ENCODE data around the gene IKZF2.

Gene IKZF2

DNA sequence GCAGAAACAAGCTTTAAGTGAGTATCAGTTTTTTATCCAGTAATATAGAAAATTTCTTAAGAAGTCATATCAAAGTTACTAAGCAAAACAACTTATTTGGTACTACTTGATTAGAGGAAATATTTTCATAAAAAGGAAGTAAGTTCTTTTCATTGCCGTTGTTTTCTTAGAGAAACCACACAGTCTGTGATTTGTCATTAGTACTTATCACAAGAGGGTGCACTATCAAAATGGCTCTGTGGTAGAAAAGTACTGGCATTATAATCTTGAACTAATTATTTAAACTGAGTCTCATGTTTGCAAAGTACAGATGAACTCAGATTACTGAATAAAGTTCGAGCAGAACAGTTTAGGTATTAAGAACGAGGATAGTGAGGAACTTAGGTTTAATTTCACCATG lies 93.4 kb downstream of the IKZF2 start:
- H3K4me1 Mint-ChIP-seq, result no peaks in the 10 kb centered on the region
- H3K27me3 Mint-ChIP-seq (ENCODE audit: low read depth), result no peaks in the 10 kb centered on the region
- H3K4me3 Mint-ChIP-seq, result no peak overlapping the region
- H3K36me3 Mint-ChIP-seq (ENCODE audit: low read depth), result no peaks in the 10 kb centered on the region
- TF ChIP-seq, protein P1, sequence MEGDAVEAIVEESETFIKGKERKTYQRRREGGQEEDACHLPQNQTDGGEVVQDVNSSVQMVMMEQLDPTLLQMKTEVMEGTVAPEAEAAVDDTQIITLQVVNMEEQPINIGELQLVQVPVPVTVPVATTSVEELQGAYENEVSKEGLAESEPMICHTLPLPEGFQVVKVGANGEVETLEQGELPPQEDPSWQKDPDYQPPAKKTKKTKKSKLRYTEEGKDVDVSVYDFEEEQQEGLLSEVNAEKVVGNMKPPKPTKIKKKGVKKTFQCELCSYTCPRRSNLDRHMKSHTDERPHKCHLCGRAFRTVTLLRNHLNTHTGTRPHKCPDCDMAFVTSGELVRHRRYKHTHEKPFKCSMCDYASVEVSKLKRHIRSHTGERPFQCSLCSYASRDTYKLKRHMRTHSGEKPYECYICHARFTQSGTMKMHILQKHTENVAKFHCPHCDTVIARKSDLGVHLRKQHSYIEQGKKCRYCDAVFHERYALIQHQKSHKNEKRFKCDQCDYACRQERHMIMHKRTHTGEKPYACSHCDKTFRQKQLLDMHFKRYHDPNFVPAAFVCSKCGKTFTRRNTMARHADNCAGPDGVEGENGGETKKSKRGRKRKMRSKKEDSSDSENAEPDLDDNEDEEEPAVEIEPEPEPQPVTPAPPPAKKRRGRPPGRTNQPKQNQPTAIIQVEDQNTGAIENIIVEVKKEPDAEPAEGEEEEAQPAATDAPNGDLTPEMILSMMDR (IDR thresholded peaks at IDR 0.05; ENCODE audit: unreplicated experiment in 3 of 3), result no peak
- no peaks in the 10 kb centered on the region for H3K9me3 Mint-ChIP-seq
- H3K27ac Mint-ChIP-seq, result peak overlapping the region in 1 of 3 experiments; percentile 63

DNA sequence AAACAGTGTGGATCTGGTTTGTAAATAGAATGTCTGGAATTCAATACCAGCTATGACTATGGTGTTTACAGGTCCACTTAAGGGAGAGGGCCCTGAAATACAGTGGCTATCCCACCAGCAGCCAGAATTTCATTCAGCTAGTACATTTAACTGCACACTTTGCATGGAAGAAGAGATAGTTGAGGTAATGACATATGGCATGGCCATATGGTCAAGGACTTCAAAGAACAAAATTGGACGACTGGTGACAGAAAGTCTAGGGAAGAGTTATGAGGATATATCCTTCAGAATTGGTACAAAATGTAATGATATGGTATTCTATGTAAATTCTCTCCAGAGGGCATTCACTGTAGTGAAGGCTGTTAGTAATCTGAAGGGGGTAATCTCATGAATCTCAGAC lies 105.0 kb downstream of the IKZF2 start:
- H3K27ac Mint-ChIP-seq, result no peak overlapping the region
- no peaks in the 10 kb centered on the region for H3K4me1 Mint-ChIP-seq
- H3K36me3 Mint-ChIP-seq (ENCODE audit: low read depth), result no peaks in the 10 kb centered on the region
- H3K9me3 Mint-ChIP-seq, result peaks cover 2% of the 10 kb centered on the region
- no peaks in the 10 kb centered on the region for H3K27me3 Mint-ChIP-seq (ENCODE audit: low read depth)
- no peak overlapping the region for H3K4me3 Mint-ChIP-seq
- TF ChIP-seq, protein P1 (IDR thresholded peaks at IDR 0.05; ENCODE audit: unreplicated experiment in 3 of 3), result no peak

- TF ChIP-seq, protein P1 (IDR thresholded peaks at IDR 0.05; ENCODE audit: unreplicated experiment in 3 of 3), result no peak
- Mint-ChIP-seq H3K4me1 (no peaks in the 10 kb centered on the region), H3K9me3 (peaks cover 2% of the 10 kb centered on the region), H3K4me3 (no peak overlapping the region), H3K36me3 (ENCODE audit: low read depth) (no peaks in the 10 kb centered on the region), H3K27ac (no peak overlapping the region), H3K27me3 (ENCODE audit: low read depth) (no peaks in the 10 kb centered on the region)
Measured at GRCh38 chr2:213043566-213043965, 107.8 kb downstream of the IKZF2 start.

- H3K4me1 Mint-ChIP-seq, result no peaks in the 10 kb centered on the region
- no peaks in the 10 kb centered on the region for H3K36me3 Mint-ChIP-seq (ENCODE audit: low read depth)
Measured at GRCh38 chr2:213042262-213042661, 109.2 kb downstream of the IKZF2 start.

DNA sequence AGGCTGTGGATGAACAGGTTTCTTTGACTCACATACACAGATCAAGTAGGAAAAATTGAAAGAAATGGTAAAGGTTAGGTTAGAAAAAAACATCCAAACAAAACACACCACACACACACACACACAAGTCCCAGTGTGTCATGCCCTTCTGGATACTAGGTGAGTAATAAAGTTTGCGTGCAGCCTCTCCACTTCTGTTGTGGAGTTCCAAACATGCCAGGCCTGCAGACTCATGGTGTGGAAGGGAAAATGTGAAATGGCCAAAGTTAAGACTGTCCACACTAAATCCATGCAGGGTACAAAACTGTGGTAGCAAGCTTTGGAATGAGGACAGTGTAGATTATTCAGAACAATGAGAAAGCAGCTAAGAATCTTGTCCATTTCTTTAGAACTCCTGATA lies 114.6 kb downstream of the IKZF2 start:
- Mint-ChIP-seq H3K9me3 (no peaks in the 10 kb centered on the region), H3K27ac (no peak overlapping the region), H3K36me3 (ENCODE audit: low read depth) (no peaks in the 10 kb centered on the region), H3K4me3 (no peak overlapping the region), H3K27me3 (ENCODE audit: low read depth) (no peaks in the 10 kb centered on the region), H3K4me1 (no peaks in the 10 kb centered on the region)
- TF ChIP-seq, protein P1 (IDR thresholded peaks at IDR 0.05; ENCODE audit: unreplicated experiment in 3 of 3), result no peak

More at GRCh38 chr2:213042262-213042661, 109.2 kb downstream of the IKZF2 start:
- no peak overlapping the region for H3K4me3 Mint-ChIP-seq
- H3K27me3 Mint-ChIP-seq (ENCODE audit: low read depth), result no peaks in the 10 kb centered on the region
- peaks cover 2% of the 10 kb centered on the region for H3K9me3 Mint-ChIP-seq
- H3K27ac Mint-ChIP-seq, result no peak overlapping the region
- TF ChIP-seq, protein P1 (IDR thresholded peaks at IDR 0.05; ENCODE audit: unreplicated experiment in 3 of 3), result no peak

DNA sequence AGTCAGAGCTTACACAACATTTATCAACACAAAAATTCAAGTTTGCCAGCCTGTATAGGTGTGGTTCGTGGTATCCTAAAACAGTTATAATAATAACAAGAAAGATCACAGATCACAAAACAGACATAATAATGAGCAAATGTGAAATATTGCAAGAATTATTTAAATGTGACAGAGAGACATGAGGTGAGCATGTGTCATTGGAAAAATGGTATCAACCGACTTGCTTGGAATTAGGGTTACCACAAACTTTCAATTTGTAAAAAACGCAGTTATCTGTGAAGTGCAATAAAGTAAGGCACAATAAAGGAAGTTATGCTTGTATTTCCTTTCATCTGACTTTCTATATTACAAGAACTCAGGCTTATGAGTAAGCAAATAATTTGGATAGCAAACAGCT lies 116.8 kb downstream of the IKZF2 start:
- Mint-ChIP-seq H3K4me1 (no peaks in the 10 kb centered on the region), H3K27ac (no peak overlapping the region), H3K36me3 (ENCODE audit: low read depth) (no peaks in the 10 kb centered on the region), H3K9me3 (no peaks in the 10 kb centered on the region), H3K4me3 (no peak overlapping the region), H3K27me3 (ENCODE audit: low read depth) (no peaks in the 10 kb centered on the region)
- TF ChIP-seq, protein P1 (IDR thresholded peaks at IDR 0.05; ENCODE audit: unreplicated experiment in 3 of 3), result no peak

Measured in nephron (organoid).